GM18951 (cell line): Measurements from ENCODE around the gene SRSF1.

Experiments
- POLR2A ChIP-seq: IDR thresholded peaks from 4 replicates; pipeline ENCODE4 v1.6.1; 2011; ENCODE audit warnings: mild to moderate bottlenecking; ENCODE audit not compliant: insufficient read length, insufficient read depth; ENCODE audit errors: extremely low read depth
- in situ Hi-C: fragments of 300-500 bp; cut with MboI; formaldehyde crosslinking; loops from one replicate; pipeline ENCODE4 v1.12.0; 2022; ENCODE audit warnings: low sequenced_read_pairs, mixed read lengths, inconsistent platforms; ENCODE audit not compliant: unreplicated experiment

The SRSF1 gene

GRCh38 chr17:57993471-57994365, 13.3 kb downstream of the SRSF1 start:
- in situ Hi-C loops, result no loop called here

GRCh38 chr17:57991537-57991936, 15.5 kb downstream of the SRSF1 start:
- TF ChIP-seq POLR2A, result no peak
- in situ Hi-C loops, result no loop called here

More at GRCh38 chr17:57993471-57994365, 13.3 kb downstream of the SRSF1 start:
- peak; percentile 6 for TF ChIP-seq POLR2A

DNA sequence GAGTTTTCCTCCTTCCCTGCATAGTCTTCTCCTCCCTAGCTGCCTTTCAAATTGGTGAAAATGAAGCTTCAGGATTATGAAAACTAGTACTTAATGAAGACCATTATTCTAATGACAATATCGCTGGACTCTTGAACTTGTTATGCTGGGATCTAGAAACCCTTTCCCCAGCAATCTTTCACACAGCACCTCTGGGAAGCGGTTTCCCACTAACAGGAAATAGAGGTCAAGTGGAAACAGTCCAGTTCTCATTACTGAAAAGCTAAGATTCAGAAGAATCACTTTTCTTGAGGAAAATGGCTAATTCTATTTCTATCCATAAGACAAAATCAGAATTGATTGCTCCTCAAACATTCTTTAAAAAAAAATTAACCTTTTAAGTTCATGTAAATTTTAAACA, 17.0 kb downstream of the SRSF1 start:
- in situ Hi-C loops, result no loop called here
- no peak for TF ChIP-seq POLR2A

DNA sequence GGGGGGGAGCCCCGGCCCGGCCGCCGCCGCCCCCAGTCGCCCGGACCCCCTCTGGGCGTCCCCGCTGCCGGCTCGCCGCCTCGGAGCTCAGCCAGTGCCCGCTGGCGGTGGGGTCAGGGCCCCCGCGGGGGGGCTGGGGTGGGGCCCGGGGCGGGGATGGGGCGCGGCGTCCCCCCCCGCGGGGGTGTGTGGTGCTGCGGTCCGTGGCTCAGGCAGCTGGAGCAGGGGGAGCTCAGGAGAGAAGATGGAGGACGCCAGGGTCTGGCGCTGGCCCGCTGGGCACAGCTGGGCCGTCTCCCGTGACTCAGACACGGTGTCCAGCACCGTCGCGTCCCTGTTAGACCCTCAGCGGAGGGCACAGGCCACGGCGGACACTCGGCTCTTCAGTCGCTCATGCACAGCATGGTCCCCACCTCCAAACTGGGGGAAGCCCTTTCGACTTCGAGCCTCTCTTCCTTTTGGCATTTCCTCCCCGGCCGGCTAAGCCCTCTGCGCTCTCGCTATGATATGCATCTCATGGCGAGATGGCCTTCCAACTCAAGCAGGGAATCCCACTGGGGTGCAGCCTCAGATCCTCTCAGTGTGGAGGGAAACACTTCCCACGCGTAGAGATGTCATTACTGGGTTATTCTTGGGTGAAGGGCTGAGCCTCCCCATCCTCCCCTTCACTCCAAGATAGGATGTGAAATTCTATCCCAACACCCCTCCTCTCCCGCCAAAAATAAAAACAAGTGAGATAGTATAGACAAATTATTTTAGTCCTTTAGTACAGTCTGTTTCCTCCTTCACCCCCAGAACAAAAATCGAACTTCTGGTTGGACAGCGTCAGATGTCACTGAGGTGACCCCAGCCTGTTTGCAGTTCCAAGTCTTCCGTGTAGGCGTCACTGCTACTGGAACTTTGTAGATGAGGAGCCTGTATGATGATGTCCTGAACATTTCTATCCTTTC, 18.5 kb downstream of the SRSF1 start:
- peak; percentile 80 for TF ChIP-seq POLR2A
- in situ Hi-C loops, result no loop called here

DNA sequence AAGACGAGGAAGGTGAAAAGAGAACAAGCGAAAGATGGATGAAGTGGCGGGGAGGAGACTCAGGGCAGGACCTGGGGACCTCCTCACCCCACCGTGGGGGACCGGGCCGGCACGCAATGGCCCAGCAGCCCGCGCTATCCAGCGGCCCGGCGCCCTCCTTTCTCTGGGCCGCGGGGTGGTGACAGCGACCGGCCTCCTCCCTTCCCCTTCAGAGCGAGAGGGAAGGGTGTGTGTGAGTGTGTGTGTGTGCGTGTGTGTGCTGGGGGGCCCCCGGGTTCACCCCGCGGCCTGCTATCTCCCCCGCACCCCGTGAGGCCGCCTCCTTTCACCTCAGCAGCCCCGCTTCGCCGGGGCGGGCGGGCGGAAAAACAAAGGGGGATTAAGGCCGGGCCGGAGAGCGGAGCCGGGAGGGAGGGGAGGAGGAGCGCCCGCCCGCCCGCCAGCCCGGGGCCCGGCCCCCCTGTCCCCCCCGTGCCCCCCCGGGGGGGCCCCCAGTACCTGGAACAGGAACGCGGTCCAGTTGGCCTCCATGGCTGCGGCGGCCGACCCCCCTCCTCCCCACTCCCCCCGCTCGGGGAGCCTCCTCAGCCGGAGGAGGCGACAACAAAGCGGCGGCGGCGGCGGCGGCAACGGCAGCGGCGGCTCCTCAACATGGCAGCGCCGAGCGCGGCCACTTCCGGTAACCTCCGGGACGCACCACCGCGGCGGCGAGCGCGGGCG, 19.3 kb downstream of the SRSF1 start, which contains the start of gene VEZF1:
Gene VEZF1, minus strand, starts transcription at position 674 of the 720 bp plus-strand sequence. Its CDS starts 143 bp downstream, at position 531.
- in situ Hi-C loops, result no loop called here
- no peak for TF ChIP-seq POLR2A

DNA sequence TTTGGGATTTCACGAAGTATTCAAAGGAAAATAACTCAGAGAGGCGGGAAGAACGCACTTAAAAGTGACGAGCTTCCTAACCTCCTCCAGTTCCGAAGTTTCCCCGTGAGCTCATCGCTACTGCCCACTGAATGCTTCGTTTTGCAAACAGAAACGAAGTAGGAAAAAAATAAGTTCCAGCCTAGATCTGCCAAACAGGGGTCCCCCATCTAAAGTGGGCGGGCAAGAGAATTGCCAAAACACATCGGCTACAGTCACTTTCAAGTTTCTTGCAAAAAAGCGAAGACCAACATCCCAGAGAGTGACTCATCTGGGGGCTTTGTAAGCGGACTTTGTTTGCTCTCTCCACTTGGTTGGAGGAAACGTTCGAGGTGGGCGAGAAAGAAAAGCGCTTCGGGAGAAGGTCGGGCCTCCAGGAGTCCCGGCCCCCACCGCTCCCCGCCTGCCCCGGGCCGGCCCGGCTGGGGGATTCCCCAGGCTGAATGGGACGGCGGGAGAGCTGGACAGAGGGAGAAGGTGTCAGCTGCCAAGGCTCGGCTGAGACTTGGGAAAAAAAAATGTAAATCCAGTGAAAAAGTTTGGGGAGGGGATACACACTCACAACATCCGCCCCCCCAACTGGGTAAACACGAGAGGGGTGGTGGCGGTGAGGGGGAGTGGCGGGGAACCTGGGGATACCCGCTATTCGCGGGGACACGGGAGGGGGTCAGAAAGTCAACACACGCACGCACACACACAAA, 20.0 kb downstream of the SRSF1 start:
- in situ Hi-C loops, result no loop called here
- no peak for TF ChIP-seq POLR2A

DNA sequence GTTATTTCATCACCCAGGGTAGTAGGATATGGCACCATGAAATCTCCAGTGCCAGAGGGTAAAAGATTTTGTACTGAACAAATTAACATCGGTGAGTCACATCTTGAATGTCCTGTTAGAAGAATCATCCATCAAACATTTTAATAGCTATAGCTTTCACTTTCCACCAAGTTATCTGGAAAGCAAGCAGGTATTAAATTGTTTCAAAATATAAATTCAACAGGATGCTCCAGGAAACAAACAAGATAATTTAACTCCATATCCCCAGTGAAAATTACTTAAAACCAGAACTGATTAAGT, 21.4 kb downstream of the SRSF1 start:
- no peak for TF ChIP-seq POLR2A
- in situ Hi-C loops, result no loop called here

GRCh38 chr17:57984936-57985674, 21.9 kb downstream of the SRSF1 start:
- in situ Hi-C loops, result no loop called here

DNA sequence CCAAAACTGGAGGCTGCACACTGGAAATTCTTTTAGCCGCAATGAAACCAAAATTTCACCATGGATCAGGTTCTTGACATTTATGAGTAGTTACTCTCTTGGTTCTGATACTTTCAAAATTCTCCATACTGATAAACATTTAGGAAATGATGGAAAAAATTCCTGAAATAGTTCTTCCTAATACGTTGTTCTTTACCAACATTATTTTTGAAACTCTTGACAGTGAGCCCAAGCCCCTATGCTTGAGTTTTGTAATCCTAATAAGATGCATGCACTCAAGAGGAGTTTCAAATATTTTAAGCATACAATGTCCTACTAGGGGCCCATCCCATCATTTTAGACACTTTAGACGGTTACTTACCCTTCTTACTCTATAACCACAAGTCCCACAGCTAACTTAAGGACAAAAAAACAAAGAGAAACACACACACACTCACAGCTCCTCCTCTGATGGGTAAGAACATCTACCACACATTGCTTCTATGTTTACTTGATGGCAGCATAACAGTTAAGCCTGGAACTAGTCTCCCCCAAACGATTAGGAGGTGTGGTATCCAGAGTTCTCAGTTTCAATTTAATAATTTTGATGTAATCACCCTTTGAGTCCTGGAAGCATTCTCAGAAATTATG, 22.7 kb downstream of the SRSF1 start:
- in situ Hi-C loops, result no loop called here

More at GRCh38 chr17:57984936-57985674, 21.9 kb downstream of the SRSF1 start:
- no peak for TF ChIP-seq POLR2A

DNA sequence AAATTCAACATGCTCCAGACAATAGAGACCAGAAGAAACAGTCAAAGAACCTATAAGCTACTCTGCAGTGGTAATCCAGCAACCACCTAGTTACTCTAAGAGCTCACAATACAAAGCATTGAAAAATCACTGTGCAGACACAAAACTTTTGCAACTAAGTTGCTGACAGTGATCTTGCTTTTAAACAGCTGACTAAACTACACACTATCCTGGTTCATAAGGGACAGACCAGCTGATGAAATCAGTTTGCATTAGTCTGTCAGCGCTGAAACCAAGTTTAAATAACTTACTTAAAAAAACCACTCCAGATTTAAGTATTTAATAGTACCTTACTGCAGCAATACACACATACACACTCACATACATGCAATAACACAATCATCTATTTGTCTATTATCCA, 23.6 kb downstream of the SRSF1 start:
- in situ Hi-C loops, result no loop called here
- no peak for TF ChIP-seq POLR2A

More for the DNA sequence above, 22.7 kb downstream of the SRSF1 start:
- no peak for TF ChIP-seq POLR2A

DNA sequence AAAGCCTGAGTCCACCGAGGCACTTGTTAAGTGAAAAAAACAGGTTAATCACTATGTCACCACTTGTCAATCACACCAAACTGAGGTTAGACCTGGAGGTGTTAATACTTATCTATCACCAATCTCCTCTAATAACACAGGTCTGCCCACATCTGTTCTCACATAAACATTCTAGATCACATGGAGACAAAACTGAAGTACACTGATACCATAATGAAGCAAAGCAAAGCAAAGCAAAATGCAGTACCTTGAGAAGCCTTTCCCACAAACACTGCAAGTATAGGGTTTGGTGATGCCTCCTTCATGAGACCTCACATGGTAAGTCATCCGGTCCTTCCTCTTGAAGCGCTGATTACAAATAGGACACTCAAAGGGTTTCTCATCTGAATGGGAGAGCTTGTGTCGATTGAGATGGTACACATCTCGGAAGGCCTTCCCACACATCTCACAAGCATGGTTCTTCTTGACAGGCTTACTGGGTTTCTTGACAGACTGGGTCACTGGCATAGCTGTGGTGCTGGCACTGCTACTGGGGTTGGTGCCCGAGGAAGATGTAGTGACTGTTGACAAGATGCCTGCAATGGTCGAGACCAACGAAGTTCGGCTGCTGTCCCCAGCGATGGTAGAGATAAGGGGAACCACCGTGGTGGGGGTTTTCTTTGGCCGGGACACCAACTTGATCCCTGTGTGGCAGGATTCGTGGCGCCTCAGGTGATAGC, 24.4 kb downstream of the SRSF1 start:
- TF ChIP-seq POLR2A, result no peak
- in situ Hi-C loops, result no loop called here
